GM19455 (cell line): Measurements from ENCODE around the gene ARHGAP32.

ENCODE experiments used
- ATAC-seq: cut with Tn5 transposase; IDR thresholded peaks from one replicate; pipeline ENCODE4 v1.9.1; 2021; ENCODE audit not compliant: unreplicated experiment

The ARHGAP32 gene

GRCh38 chr11:129192150-129192549 lies at the start of gene ARHGAP32:
Gene ARHGAP32 (minus strand): TSS chr11:129192325. CDS start chr11:129192198, 127 bp downstream.
- ATAC-seq, result no peak

- ATAC-seq, result no peak
Measured at GRCh38 chr11:129239207-129239606, 47.1 kb upstream of the ARHGAP32 start.

GRCh38 chr11:129237880-129238638 lies 45.9 kb upstream of the ARHGAP32 start:
- ATAC-seq, result no peak

GRCh38 chr11:129237456-129237855 lies 45.3 kb upstream of the ARHGAP32 start:
- no peak for ATAC-seq

- no peak for ATAC-seq
Measured at GRCh38 chr11:129236850-129237249, 44.7 kb upstream of the ARHGAP32 start.

- ATAC-seq, result no peak
Measured at GRCh38 chr11:129234978-129235377, 42.9 kb upstream of the ARHGAP32 start.

GRCh38 chr11:129230006-129230405 lies 37.9 kb upstream of the ARHGAP32 start:
- no peak for ATAC-seq

GRCh38 chr11:129226207-129226798 lies 34.2 kb upstream of the ARHGAP32 start:
- ATAC-seq, result no peak

GRCh38 chr11:129225190-129225589 lies 33.1 kb upstream of the ARHGAP32 start:
- no peak for ATAC-seq

GRCh38 chr11:129224538-129224937 lies 32.4 kb upstream of the ARHGAP32 start:
- no peak for ATAC-seq

GRCh38 chr11:129223701-129224149 lies 31.6 kb upstream of the ARHGAP32 start:
- ATAC-seq, result no peak

- ATAC-seq, result no peak
Measured at GRCh38 chr11:129223260-129223659, 31.1 kb upstream of the ARHGAP32 start.

- ATAC-seq, result no peak
Measured at GRCh38 chr11:129222158-129222557, 30.0 kb upstream of the ARHGAP32 start.

GRCh38 chr11:129215506-129216245 lies 23.6 kb upstream of the ARHGAP32 start:
- ATAC-seq, result no peak

GRCh38 chr11:129214710-129215295 lies 22.7 kb upstream of the ARHGAP32 start:
- no peak for ATAC-seq

GRCh38 chr11:129213261-129213660 lies 21.1 kb upstream of the ARHGAP32 start:
- ATAC-seq, result no peak

- ATAC-seq, result no peak
Measured at GRCh38 chr11:129211397-129211796, 19.3 kb upstream of the ARHGAP32 start.

- no peak for ATAC-seq
Measured at GRCh38 chr11:129210831-129211181, 18.7 kb upstream of the ARHGAP32 start.

GRCh38 chr11:129209891-129210830 lies 18.0 kb upstream of the ARHGAP32 start:
- no peak for ATAC-seq

GRCh38 chr11:129208863-129209262 lies 16.7 kb upstream of the ARHGAP32 start:
- no peak for ATAC-seq
